A673 (cell line): Measurements from ENCODE around the gene UACA.

ENCODE experiments used
- CTCF ChIP-seq: fragments of 300-800, 200-600 bp; sonication (generic); conservative IDR thresholded peaks from 2 replicates; pipeline ENCODE4 v1.5.1; 2017; ENCODE audit warnings: low read depth, mild to moderate bottlenecking, antibody characterized with exemption, low read length, moderate library complexity, mixed read lengths
- EZH2 ChIP-seq: fragments of 200-600 bp; sonication (generic); IDR thresholded peaks from 2 replicates; pipeline ENCODE4 v1.6.1; 2017; ENCODE audit warnings: borderline replicate concordance, low read depth, mild to moderate bottlenecking, mixed read lengths, antibody characterized with exemption, low read length; ENCODE audit not compliant: poor library complexity, severe bottlenecking

GRCh38 chr15:70614221-70614620, 149.1 kb downstream of the UACA start:
- TF ChIP-seq CTCF, result no peak
- TF ChIP-seq EZH2, result no peak
